Erythroblast (primary cell): ENCODE data around the gene IRF5.

Experiments used
- GATA1 ChIP-seq: IDR thresholded peaks from 2 replicates; pipeline ENCODE4 v1.6.1; 2011; ENCODE audit warnings: low read depth, mild to moderate bottlenecking, control low read depth, low read length, moderate library complexity
- POLR2A ChIP-seq: IDR thresholded peaks from 2 replicates; pipeline ENCODE4 v1.6.1; 2011; ENCODE audit warnings: mild to moderate bottlenecking, low read length

- TF ChIP-seq POLR2A (no peak), GATA1 (no peak)
Measured at GRCh38 chr7:128939075-128939860, 1.5 kb downstream of the IRF5 start.
